HEK293 (cell line): ENCODE results near the gene RBM14.
A peak's percentile ranks its signal among the peaks of the same experiment; 100 is the strongest.

ENCODE experiments used
- CTCF ChIP-seq: fragments of 450-650 bp; formaldehyde crosslinking; IDR thresholded peaks from 2 replicates; pipeline ENCODE4 v1.5.1; 2016; ENCODE audit warnings: missing biosample characterization, missing genetic modification characterization
- ELK4 ChIP-seq: IDR thresholded peaks from 2 replicates; pipeline ENCODE4 v1.6.1; 2011; ENCODE audit warnings: mild to moderate bottlenecking, low read depth, low read length, borderline replicate concordance
- REST ChIP-seq: fragments of 450-650 bp; formaldehyde crosslinking; IDR thresholded peaks from 2 replicates; pipeline ENCODE4 v1.5.1; 2016; ENCODE audit warnings: missing biosample characterization, missing genetic modification characterization
- SALL2 ChIP-seq: fragments of 450-650 bp; formaldehyde crosslinking; IDR thresholded peaks from 2 replicates; pipeline ENCODE4 v1.5.0; 2017; ENCODE audit warnings: missing biosample characterization, mild to moderate bottlenecking, missing genetic modification characterization, borderline replicate concordance
- YY1 ChIP-seq: fragments of 450-650 bp; formaldehyde crosslinking; IDR thresholded peaks from 2 replicates; pipeline ENCODE4 v1.5.1; 2018; ENCODE audit warnings: missing biosample characterization, missing genetic modification characterization
- ZNF133 ChIP-seq: fragments of 450-650 bp; formaldehyde crosslinking; IDR thresholded peaks from 2 replicates; pipeline ENCODE4 v1.5.1; 2016; ENCODE audit warnings: missing biosample characterization, missing genetic modification characterization
- ZNF23 ChIP-seq: fragments of 450-650 bp; formaldehyde crosslinking; IDR thresholded peaks from 2 replicates; pipeline ENCODE4 v1.5.1; 2016; ENCODE audit warnings: missing biosample characterization, missing genetic modification characterization, borderline replicate concordance
- ZNF24 ChIP-seq: fragments of 450-650 bp; formaldehyde crosslinking; IDR thresholded peaks from 2 replicates; pipeline ENCODE4 v1.5.1; 2016; ENCODE audit warnings: missing biosample characterization, missing genetic modification characterization
- ZNF510 ChIP-seq: fragments of 450-650 bp; formaldehyde crosslinking; IDR thresholded peaks from 2 replicates; pipeline ENCODE4 v1.5.1; 2018; ENCODE audit warnings: mild to moderate bottlenecking, missing genetic modification characterization, missing biosample characterization; ENCODE audit not compliant: insufficient replicate concordance
- ZNF660 ChIP-seq: fragments of 450-650 bp; IDR thresholded peaks from 2 replicates; pipeline ENCODE4 v1.5.1; 2018; ENCODE audit warnings: missing biosample characterization, mild to moderate bottlenecking, missing genetic modification characterization
- ZNF670 ChIP-seq: fragments of 450-650 bp; formaldehyde crosslinking; IDR thresholded peaks from 2 replicates; pipeline ENCODE4 v1.5.1; 2016; ENCODE audit warnings: missing biosample characterization, missing genetic modification characterization, low read depth
- TF ChIP-seq, protein P1 (sequence below): fragments of 450-650 bp; formaldehyde crosslinking; IDR thresholded peaks from 2 replicates; pipeline ENCODE4 v1.5.1; 2016; ENCODE audit warnings: missing biosample characterization, missing genetic modification characterization

DNA sequence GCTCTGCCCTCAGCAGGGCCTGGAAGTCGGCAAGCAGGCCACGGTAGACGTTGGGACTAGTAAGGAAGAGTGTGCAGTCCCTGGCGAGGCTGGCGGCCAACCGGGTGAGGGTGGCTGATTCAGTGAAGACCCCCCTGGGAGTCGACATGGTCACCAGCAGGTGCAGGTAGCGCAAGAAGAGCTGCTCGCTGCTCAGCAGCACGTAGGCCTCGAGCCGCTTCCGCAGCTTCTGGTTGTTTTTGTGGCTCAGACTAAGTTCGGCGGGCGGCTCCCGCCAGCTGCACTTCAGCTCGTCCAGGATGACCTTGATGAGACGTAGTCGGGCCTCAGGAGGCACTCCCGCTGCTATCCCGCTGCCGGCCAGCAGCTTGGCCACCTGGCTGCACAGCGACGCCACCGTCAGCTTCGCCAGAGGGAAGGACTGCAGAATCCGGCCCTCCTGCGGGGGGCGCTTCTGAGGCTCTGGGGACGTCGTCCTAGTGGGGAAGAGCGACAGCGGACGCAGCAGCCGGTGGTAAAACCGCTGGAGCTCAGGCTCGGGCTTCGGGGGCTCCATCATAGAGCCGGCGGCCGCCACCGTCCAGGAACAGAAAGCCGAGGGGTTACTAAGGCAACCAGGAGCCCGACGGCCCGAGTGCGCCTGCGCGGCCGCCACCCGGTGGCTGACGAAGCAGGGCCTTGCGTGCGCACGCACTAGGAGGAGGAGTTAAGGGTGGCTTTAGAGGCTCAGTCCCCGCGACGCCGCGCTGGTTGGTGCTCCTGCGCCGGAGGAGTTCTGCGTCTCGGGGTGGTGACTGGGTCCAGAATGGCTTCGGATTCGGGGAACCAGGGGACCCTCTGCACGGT is 23.8 kb upstream of the RBM14 start, which contains the start of the genes CCDC87 and CCS:
- TF ChIP-seq REST (0 out of 2 replicates have a peak, but pooled peaks have one; percentile 9), SALL2 (tag by site-specific recombination) (no peak), ZNF670 (tag by site-specific recombination) (no peak), ZNF660 (tag by site-specific recombination) (no peak), ZNF23 (tag by site-specific recombination) (no peak), ZNF24 (tag by site-specific recombination) (no peak), CTCF (tag by site-specific recombination) (peak; percentile 99), YY1 (tag by site-specific recombination) (no peak), ZNF510 (tag by site-specific recombination) (no peak), ZNF133 (tag by site-specific recombination) (no peak), ELK4 (no peak)
- TF ChIP-seq, protein P1, sequence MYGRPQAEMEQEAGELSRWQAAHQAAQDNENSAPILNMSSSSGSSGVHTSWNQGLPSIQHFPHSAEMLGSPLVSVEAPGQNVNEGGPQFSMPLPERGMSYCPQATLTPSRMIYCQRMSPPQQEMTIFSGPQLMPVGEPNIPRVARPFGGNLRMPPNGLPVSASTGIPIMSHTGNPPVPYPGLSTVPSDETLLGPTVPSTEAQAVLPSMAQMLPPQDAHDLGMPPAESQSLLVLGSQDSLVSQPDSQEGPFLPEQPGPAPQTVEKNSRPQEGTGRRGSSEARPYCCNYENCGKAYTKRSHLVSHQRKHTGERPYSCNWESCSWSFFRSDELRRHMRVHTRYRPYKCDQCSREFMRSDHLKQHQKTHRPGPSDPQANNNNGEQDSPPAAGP (tag by site-specific recombination), result no peak
